GM20431 (cell line): ENCODE measurements around the gene ABCF2.

Source experiments
- in situ Hi-C: fragments of 300-500 bp; cut with MseI, MboI; formaldehyde crosslinking; loops from one replicate; pipeline ENCODE4 v1.15.0; 2020; ENCODE audit warnings: low sequenced_read_pairs; ENCODE audit not compliant: unreplicated experiment

ABCF2 gene

GRCh38 chr7:151201344-151201743 is 25.7 kb downstream of the ABCF2 start:
- in situ Hi-C loops, result no loop called here

GRCh38 chr7:151198945-151199848 is 27.8 kb downstream of the ABCF2 start:
- in situ Hi-C loops, result no loop called here

GRCh38 chr7:151197932-151198331 is 29.1 kb downstream of the ABCF2 start:
- in situ Hi-C loops, result no loop called here

GRCh38 chr7:151195616-151196450 is 31.2 kb downstream of the ABCF2 start:
- in situ Hi-C loops, result no loop called here

GRCh38 chr7:151194188-151194587 is 32.8 kb downstream of the ABCF2 start:
- in situ Hi-C loops, result no loop called here

GRCh38 chr7:151193203-151193978 is 33.6 kb downstream of the ABCF2 start:
- in situ Hi-C loops, result no loop called here

- in situ Hi-C loops, result no loop called here
Observed at GRCh38 chr7:151192002-151192539, 34.9 kb downstream of the ABCF2 start.

- in situ Hi-C loops, result no loop called here
Observed at GRCh38 chr7:151191544-151191943, 35.5 kb downstream of the ABCF2 start.

GRCh38 chr7:151189038-151189437 is 38.0 kb downstream of the ABCF2 start:
- in situ Hi-C loops, result no loop called here

- in situ Hi-C loops, result no loop called here
Observed at GRCh38 chr7:151188252-151188542, 38.8 kb downstream of the ABCF2 start.

- in situ Hi-C loops, result no loop called here
Observed at GRCh38 chr7:151187409-151188251, 39.4 kb downstream of the ABCF2 start.

GRCh38 chr7:151186640-151187408 is 40.2 kb downstream of the ABCF2 start, which contains the start of gene ASB10:
ASB10 (minus strand) TSS chr7:151187250; CDS start chr7:151187130, 120 bp downstream.
- in situ Hi-C loops, result no loop called here

- in situ Hi-C loops, result no loop called here
Observed at GRCh38 chr7:151185762-151186639, 41.0 kb downstream of the ABCF2 start.

GRCh38 chr7:151181011-151181431 is 46.0 kb downstream of the ABCF2 start:
- in situ Hi-C loops, result no loop called here

GRCh38 chr7:151179946-151180345 is 47.1 kb downstream of the ABCF2 start:
- in situ Hi-C loops, result no loop called here

- in situ Hi-C loops, result no loop called here
Observed at GRCh38 chr7:151179287-151179860, 47.6 kb downstream of the ABCF2 start.

GRCh38 chr7:151178831-151179230 is 48.2 kb downstream of the ABCF2 start:
- in situ Hi-C loops, result no loop called here
